HepG2 (cell line): Measurements from ENCODE around the gene NIFK.

Experiments used
- CBX5 ChIP-seq: sonication (generic); formaldehyde crosslinking; IDR thresholded peaks from 2 replicates; pipeline ENCODE4 v1.4.0; 2020; ENCODE audit warnings: missing genetic modification reagents, borderline replicate concordance
- CTCF ChIP-seq: sonication (generic); formaldehyde crosslinking; IDR thresholded peaks from 2 replicates; pipeline ENCODE4 v1.5.0; 2020; ENCODE audit warnings: mild to moderate bottlenecking, missing genetic modification reagents, moderate library complexity
- GABPA ChIP-seq, 2 experiments: IDR thresholded peaks; 2 replicates each; pipeline ENCODE4 v1.6.1; 2011 to 2016; ENCODE audit warnings: low read depth in 2 of 2, low read length in 1 of 2, missing biosample characterization in 1 of 2, missing genetic modification characterization in 1 of 2
- HNF4A ChIP-seq: sonication (generic); formaldehyde crosslinking; IDR thresholded peaks from 2 replicates; pipeline ENCODE4 v1.4.0; 2020; ENCODE audit warnings: missing genetic modification reagents
- JDP2 ChIP-seq: sonication (generic); formaldehyde crosslinking; IDR thresholded peaks from 2 replicates; pipeline ENCODE4 v1.8.1; 2022; ENCODE audit warnings: missing genetic modification reagents, borderline replicate concordance
- KAT2B ChIP-seq: fragments of 150-350 bp; IDR thresholded peaks from 2 replicates; pipeline ENCODE4 v1.6.1; 2014; ENCODE audit warnings: low read depth, low read length, borderline replicate concordance
- NR2F2 ChIP-seq: IDR thresholded peaks from 2 replicates; pipeline ENCODE4 v1.6.1; 2012; ENCODE audit warnings: low read depth, inconsistent platforms, borderline replicate concordance
- PBX2 ChIP-seq: IDR thresholded peaks from 2 replicates; pipeline ENCODE4 v1.6.1; 2016; ENCODE audit warnings: control low read depth
- POLR2A ChIP-seq, 2 experiments: IDR thresholded peaks; 2 replicates each; pipeline ENCODE4 v1.6.1; 2011; ENCODE audit warnings: low read depth in 2 of 2, low read length in 2 of 2, mild to moderate bottlenecking in 1 of 2, moderate library complexity in 1 of 2; ENCODE audit not compliant: insufficient read depth in 1 of 2
- RAD51 ChIP-seq: fragments of 450-650 bp; IDR thresholded peaks from 2 replicates; pipeline ENCODE4 v1.6.1; 2016; ENCODE audit warnings: borderline replicate concordance
- RFX5 ChIP-seq: IDR thresholded peaks from 2 replicates; pipeline ENCODE4 v1.6.1; 2011; ENCODE audit warnings: low read depth, low read length, improper control_type of control experiment
- SOX6 ChIP-seq, 2 experiments: fragments of 450-650 bp in 1 of 2; sonication (generic) in 1 of 2; formaldehyde crosslinking in 1 of 2; IDR thresholded peaks; 2 replicates each; pipeline versions ENCODE4 v1.4.0 to v1.6.1; 2017 to 2020; ENCODE audit warnings: antibody characterized with exemption in 1 of 2, mild to moderate bottlenecking in 1 of 2, missing genetic modification reagents in 1 of 2
- TP53 ChIP-seq: sonication (generic); formaldehyde crosslinking; conservative IDR thresholded peaks from 2 replicates; pipeline ENCODE4 v1.4.0; 2020; ENCODE audit warnings: missing genetic modification reagents
- ZBTB7A ChIP-seq: sonication (generic); formaldehyde crosslinking; IDR thresholded peaks from 2 replicates; pipeline ENCODE4 v1.8.0; 2022; ENCODE audit warnings: mild to moderate bottlenecking, missing genetic modification reagents

- TF ChIP-seq HNF4A (CRISPR knock-in tag) (no peak), SOX6 (IDR thresholded peaks at IDR 0.05) (no peak), SOX6 (CRISPR knock-in tag; IDR thresholded peaks at IDR 0.05) (no peak), CBX5 (CRISPR knock-in tag) (no peak), ZBTB7A (CRISPR knock-in tag) (no peak), KAT2B (no peak), TP53 (CRISPR knock-in tag) (no peak), JDP2 (CRISPR knock-in tag) (no peak), CTCF (CRISPR knock-in tag) (no peak), NR2F2 (no peak), POLR2A (IDR thresholded peaks at IDR 0.05; ENCODE audit: insufficient read depth in 1 of 2, low read depth in 2 of 2, low read length in 2 of 2) (no peak), GABPA (IDR thresholded peaks at IDR 0.05; ENCODE audit: low read depth, low read length) (no peak), GABPA (CRISPR knock-in tag; IDR thresholded peaks at IDR 0.05; ENCODE audit: low read depth) (no peak), RFX5 (no peak), PBX2 (no peak), RAD51 (no peak)
Measured at GRCh38 chr2:121783180-121783579, 46.5 kb upstream of the NIFK start.
